Natural killer cell (primary cell): ENCODE data around the gene ODAD3. TPM values are rescaled to one million over a fixed set of nuclear protein-coding genes. Genes with fewer than 3 reads are reported as not detected.
A peak's percentile ranks its signal among the peaks of the same experiment; 100 is the strongest.

Experiments used
- ATAC-seq, 3 donors: fragments of 150-1000 bp in 2 of 3; fragments of 200-7000 bp in 1 of 3; cut with Tn5 transposase; 1 replicate in 1 of 3; 2 replicates in 2 of 3; pipeline ENCODE4 v1.10.0; 2021; ENCODE audit warnings: mild to moderate bottlenecking in 2 of 3, moderate library complexity in 2 of 3
- DNase-seq, 2 donors: peaks; one replicate each; pipeline versions ENCODE4 v3.0.0 to v3.0.0-alpha.2; 2013 to 2021; ENCODE audit warnings: mixed read lengths in 1 of 2
- H3K27ac ChIP-seq: one replicate; pipeline ENCODE4 v1.5.1; 2013; ENCODE audit warnings: mild to moderate bottlenecking, low read length
- H3K27me3 ChIP-seq: one replicate; pipeline ENCODE4 v1.6.1; 2013; ENCODE audit warnings: low read length; ENCODE audit not compliant: control insufficient read depth, insufficient read depth
- H3K36me3 ChIP-seq: one replicate; pipeline ENCODE4 v1.6.1; 2013; ENCODE audit warnings: low read length; ENCODE audit not compliant: control insufficient read depth, insufficient read depth
- H3K4me1 ChIP-seq: one replicate; pipeline ENCODE4 v1.6.1; 2013; ENCODE audit warnings: low read length; ENCODE audit not compliant: control insufficient read depth, insufficient read depth
- H3K4me3 ChIP-seq: one replicate; pipeline ENCODE4 v1.5.1; 2013; ENCODE audit warnings: low read length
- H3K9me3 ChIP-seq: one replicate; pipeline ENCODE4 v1.6.1; 2013; ENCODE audit warnings: low read length; ENCODE audit not compliant: control insufficient read depth, insufficient read depth
- H3K27ac Mint-ChIP-seq, 2 donors: one replicate each; pipeline ENCODE4 v1.8.0; 2022; ENCODE audit warnings: mild to moderate bottlenecking in 2 of 2, mixed read lengths in 2 of 2, moderate library complexity in 1 of 2
- H3K27me3 Mint-ChIP-seq, 2 donors: one replicate each; pipeline ENCODE4 v1.8.0; 2022; ENCODE audit warnings: low read depth in 2 of 2, mixed read lengths in 2 of 2
- H3K36me3 Mint-ChIP-seq: one replicate; pipeline ENCODE4 v1.8.0; 2022; ENCODE audit warnings: mixed read lengths
- H3K4me1 Mint-ChIP-seq, 2 donors: one replicate each; pipeline ENCODE4 v1.8.0; 2022; ENCODE audit warnings: mixed read lengths in 2 of 2
- H3K4me3 Mint-ChIP-seq: one replicate; pipeline ENCODE4 v1.8.0; 2022; ENCODE audit warnings: mild to moderate bottlenecking, moderate library complexity, mixed read lengths
- H3K9me3 Mint-ChIP-seq, 2 donors: one replicate each; pipeline ENCODE4 v1.8.0; 2022; ENCODE audit warnings: mixed read lengths in 2 of 2
- CTCF ChIP-seq: fragments of 200-600 bp; IDR thresholded peaks from one replicate; pipeline ENCODE4 v1.8.0; 2022; ENCODE audit warnings: antibody characterized with exemption
- WGBS: methylation state at CpG from one replicate; pipeline ENCODE4 v1.1.7; 2013; ENCODE audit warnings: missing lambda C conversion rate; ENCODE audit not compliant: insufficient coverage; 5-methylcytosine and 5-hydroxymethylcytosine counted together
- intact Hi-C: fragments of 100-400 bp; cut with micrococcal nuclease; formaldehyde crosslinking; loops from one replicate; pipeline ENCODE4 v1.14.2; 2022
- total RNA-seq, 4 donors: library from RNA; stranded (reverse); fragments of 120-200 nt in 1 of 4; gene quantifications; one replicate each; pipeline versions ENCODE4 v1.2.3 to v1.2.4, GENCODE V29; 2013 to 2022

Gene ODAD3
- not detected for total RNA-seq
- total RNA-seq (2013): 0.05 TPM

GRCh38 chr19:11435057-11435832, at the start of gene ODAD3, which contains the start of gene PRKCSH:
Gene ODAD3 (minus strand): TSS chr19:11435121. CDS start chr19:11435016, 105 bp downstream.
Gene PRKCSH (plus strand): TSS chr19:11435635. CDS start chr19:11436118, 483 bp downstream.
- peak; percentile 84 for TF ChIP-seq CTCF
- DNase-seq (peak; percentile 94 to 99), ATAC-seq (peak; percentile 93 to 98 (median 93))
- intact Hi-C loops: loop anchor here (1.0 to 2.0 kb wide), 3 partner anchors 54 to 89 kb away; partner anchors contain the start of genes CCDC159, SWSAP1 and TMEM205
- H3K4me3 ChIP-seq: peak within 1 kb of the TSS; percentile 84
- Mint-ChIP-seq H3K9me3 (no peaks in the 10 kb centered on the region), H3K4me1 (peaks cover 21 to 29% of the 10 kb centered on the region in 2 donors), H3K4me3 (peak within 1 kb of the TSS; percentile 99), H3K27me3 (no peaks in the 10 kb centered on the region), H3K36me3 (no peaks in the 10 kb centered on the region), H3K27ac (peak within 1 kb of the TSS; percentile 97 to 99)
- WGBS: under 1% methylated on average over 53 of the region's 53 CpGs
- H3K36me3 ChIP-seq: peaks cover 10% of the 10 kb centered on the region
- peak within 1 kb of the TSS; percentile 75 for H3K27ac ChIP-seq
- H3K9me3 ChIP-seq: no peaks in the 10 kb centered on the region
- H3K27me3 ChIP-seq: no peaks in the 10 kb centered on the region
- H3K4me1 ChIP-seq: peaks cover 26% of the 10 kb centered on the region

- H3K27me3 Mint-ChIP-seq: peaks cover 19 to 21% of the 10 kb centered on the region in 2 donors
- intact Hi-C loops: loop anchor here (5.0 kb wide), 1 partner anchor 356 kb away; no protein-coding TSS in a partner anchor
- Histone ChIP-seq H3K27me3 (peaks cover 24% of the 10 kb centered on the region), H3K36me3 (peaks cover 2% of the 10 kb centered on the region), H3K4me3 (no peak overlapping the region), H3K4me1 (peaks cover 33% of the 10 kb centered on the region), H3K9me3 (no peaks in the 10 kb centered on the region), H3K27ac (no peak overlapping the region)
- H3K4me1 Mint-ChIP-seq: peaks cover 15 to 30% of the 10 kb centered on the region in 2 donors
- peak overlapping the region; percentile 47 for H3K4me3 Mint-ChIP-seq
- DNase-seq (no peak), ATAC-seq (no peak)
- WGBS: 94% methylated on average over 57 of the region's 57 CpGs
- no peak for TF ChIP-seq CTCF
- no peaks in the 10 kb centered on the region for H3K36me3 Mint-ChIP-seq
- no peak overlapping the region for H3K27ac Mint-ChIP-seq
- no peaks in the 10 kb centered on the region for H3K9me3 Mint-ChIP-seq
Measured at GRCh38 chr19:11483366-11484111, 48.6 kb upstream of the ODAD3 start.

- WGBS: 1% methylated on average over 58 of the region's 58 CpGs
- Mint-ChIP-seq H3K27ac (peak overlapping the region; percentile 31 to 89), H3K36me3 (no peaks in the 10 kb centered on the region), H3K4me1 (peaks cover 15 to 30% of the 10 kb centered on the region in 2 donors), H3K4me3 (peak overlapping the region; percentile 77), H3K9me3 (no peaks in the 10 kb centered on the region), H3K27me3 (peaks cover 24 to 27% of the 10 kb centered on the region in 2 donors)
- intact Hi-C loops: loop anchor here (1.0 to 5.0 kb wide), 3 partner anchors 101 to 355 kb away; no protein-coding TSS in a partner anchor
- H3K9me3 ChIP-seq: no peaks in the 10 kb centered on the region
- H3K4me1 ChIP-seq: peaks cover 33% of the 10 kb centered on the region
- TF ChIP-seq CTCF: peak; percentile 90
- ATAC-seq (peak; percentile 87 to 95 (median 91)), DNase-seq (peak; percentile 91 to 95)
- no peak overlapping the region for H3K27ac ChIP-seq
- H3K36me3 ChIP-seq: peaks cover 2% of the 10 kb centered on the region
- H3K4me3 ChIP-seq: peak overlapping the region; percentile 5
- H3K27me3 ChIP-seq: peaks cover 24% of the 10 kb centered on the region
Measured at GRCh38 chr19:11482384-11483050, 47.6 kb upstream of the ODAD3 start.
